ENCODE results near the gene CRELD2. TPM values are rescaled to one million over a fixed set of nuclear protein-coding genes. Genes with fewer than 3 reads are reported as not detected.

CRELD2 gene
- polyA plus RNA-seq, 2 of the 4 experiments (the other 2 are of a cell fraction) = 15.1 to 18.7 TPM

GRCh38 chr22:49970528-49971231, 52.2 kb downstream of the CRELD2 start (continued):
- TF ChIP-seq POLR2AphosphoS2 (conservative IDR thresholded peaks at IDR 0.05; ENCODE audit: low read length) = no peak

DNA sequence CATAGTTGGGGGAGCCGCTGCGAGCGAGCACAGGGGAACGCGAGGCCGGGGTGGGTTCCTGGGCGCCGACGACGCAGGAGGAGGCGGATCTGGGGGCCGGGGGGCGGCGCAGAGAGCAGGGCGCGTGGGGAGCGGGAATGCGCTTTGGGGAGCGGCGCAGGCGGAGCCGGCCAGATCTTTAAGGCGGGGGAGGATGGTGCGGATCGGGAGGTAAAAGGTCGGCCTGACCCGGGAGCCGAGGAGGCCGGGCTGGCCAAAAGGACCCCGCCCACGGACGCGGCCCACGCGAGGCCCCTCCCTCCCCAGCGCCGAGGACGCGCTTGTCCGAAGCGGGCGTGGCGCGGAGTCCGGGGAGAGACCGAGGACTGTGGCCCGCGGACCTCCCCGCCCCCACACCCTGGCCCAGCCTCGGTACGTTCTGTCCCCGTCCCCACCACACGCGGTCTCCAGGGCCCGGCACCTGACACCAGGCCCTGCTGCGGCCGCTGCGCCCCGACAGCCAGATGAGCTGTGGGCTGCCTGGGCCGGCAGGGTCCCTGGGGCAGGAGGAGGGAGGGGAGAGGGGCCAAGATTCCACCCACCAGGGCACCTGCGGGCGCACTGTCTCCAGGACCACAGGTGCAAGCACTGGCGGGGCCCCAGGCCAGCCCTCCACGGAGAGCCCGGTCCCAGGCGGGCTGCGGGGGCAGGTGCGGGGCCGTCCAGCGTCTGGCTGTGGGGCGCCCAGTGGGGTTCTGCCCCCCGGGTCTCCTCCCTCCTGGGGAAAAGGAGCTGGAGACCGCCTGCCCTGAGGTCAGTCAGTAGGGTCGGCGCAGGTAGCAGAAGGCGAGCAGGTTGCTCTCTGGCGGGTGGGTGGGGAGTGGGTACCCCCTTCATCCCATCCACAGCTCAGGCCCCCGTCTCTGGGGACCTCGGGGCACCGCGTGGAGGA, 53.1 kb downstream of the CRELD2 start:
- DNase-seq (ENCODE audit: low read depth in 1 of 2, low spot score in 1 of 2) (peak; percentile 33 to 84), ATAC-seq (peak; percentile 35 to 70), FAIRE-seq (no peak)
- 20% methylated on average over 3 of the region's 81 CpGs for WGBS (ENCODE audit: missing lambda C conversion rate)
- Histone ChIP-seq H3K27ac (peak overlapping the region; percentile 92 to 96), H3K4me1 (peaks cover 34% of the 10 kb centered on the region), H3K4me3 (peak overlapping the region; percentile 52), H3K4me2 (peak overlapping the region; percentile 89), H3K9me3 (no peaks in the 10 kb centered on the region)
- ChIA-PET POLR2A (interaction anchor here (0.5 to 2.1 kb wide), 3 partner anchors 10 to 59 kb away, joined by 3 to 13 read pairs (median 3); partner anchors contain the start of gene PIM3), CTCF (interaction anchor here (0.8 to 1.1 kb wide), 2 partner anchors 9 to 38 kb away, joined by 3 to 4 read pairs; no protein-coding TSS in a partner anchor)
- TF ChIP-seq EHMT2 (IDR thresholded peaks at IDR 0.05; ENCODE audit: low read depth) (no peak), RNF2 (IDR thresholded peaks at IDR 0.05; ENCODE audit: borderline replicate concordance, low read depth) (0 out of 2 replicates have a peak, but pooled peaks have one; percentile 16), CHD4 (IDR thresholded peaks at IDR 0.05; ENCODE audit: borderline replicate concordance) (no peak), KDM5A (IDR thresholded peaks at IDR 0.05) (no peak), POLR2A (IDR thresholded peaks at IDR 0.05; ENCODE audit: low read length) (0 out of 2 replicates have a peak, but pooled peaks have one; percentile 25), CHD2 (IDR thresholded peaks at IDR 0.05; ENCODE audit: low read length, partially characterized antibody) (no peak), JUN (IDR thresholded peaks at IDR 0.05) (peak; percentile 18 to 36; a peak in 1 of 5 replicates), TP53 (CRISPR knock-in tag; IDR thresholded peaks at IDR 0.05) (no peak), PHF8 (IDR thresholded peaks at IDR 0.05; ENCODE audit: borderline replicate concordance, low read depth) (0 out of 2 replicates have a peak, but pooled peaks have one; percentile 7)
- TF ChIP-seq, protein P1, sequence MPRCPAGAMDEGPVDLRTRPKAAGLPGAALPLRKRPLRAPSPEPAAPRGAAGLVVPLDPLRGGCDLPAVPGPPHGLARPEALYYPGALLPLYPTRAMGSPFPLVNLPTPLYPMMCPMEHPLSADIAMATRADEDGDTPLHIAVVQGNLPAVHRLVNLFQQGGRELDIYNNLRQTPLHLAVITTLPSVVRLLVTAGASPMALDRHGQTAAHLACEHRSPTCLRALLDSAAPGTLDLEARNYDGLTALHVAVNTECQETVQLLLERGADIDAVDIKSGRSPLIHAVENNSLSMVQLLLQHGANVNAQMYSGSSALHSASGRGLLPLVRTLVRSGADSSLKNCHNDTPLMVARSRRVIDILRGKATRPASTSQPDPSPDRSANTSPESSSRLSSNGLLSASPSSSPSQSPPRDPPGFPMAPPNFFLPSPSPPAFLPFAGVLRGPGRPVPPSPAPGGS (IDR thresholded peaks at IDR 0.05) = 0 out of 3 replicates have a peak, but pooled peaks have one; percentile 41
- TF ChIP-seq, protein P2, sequence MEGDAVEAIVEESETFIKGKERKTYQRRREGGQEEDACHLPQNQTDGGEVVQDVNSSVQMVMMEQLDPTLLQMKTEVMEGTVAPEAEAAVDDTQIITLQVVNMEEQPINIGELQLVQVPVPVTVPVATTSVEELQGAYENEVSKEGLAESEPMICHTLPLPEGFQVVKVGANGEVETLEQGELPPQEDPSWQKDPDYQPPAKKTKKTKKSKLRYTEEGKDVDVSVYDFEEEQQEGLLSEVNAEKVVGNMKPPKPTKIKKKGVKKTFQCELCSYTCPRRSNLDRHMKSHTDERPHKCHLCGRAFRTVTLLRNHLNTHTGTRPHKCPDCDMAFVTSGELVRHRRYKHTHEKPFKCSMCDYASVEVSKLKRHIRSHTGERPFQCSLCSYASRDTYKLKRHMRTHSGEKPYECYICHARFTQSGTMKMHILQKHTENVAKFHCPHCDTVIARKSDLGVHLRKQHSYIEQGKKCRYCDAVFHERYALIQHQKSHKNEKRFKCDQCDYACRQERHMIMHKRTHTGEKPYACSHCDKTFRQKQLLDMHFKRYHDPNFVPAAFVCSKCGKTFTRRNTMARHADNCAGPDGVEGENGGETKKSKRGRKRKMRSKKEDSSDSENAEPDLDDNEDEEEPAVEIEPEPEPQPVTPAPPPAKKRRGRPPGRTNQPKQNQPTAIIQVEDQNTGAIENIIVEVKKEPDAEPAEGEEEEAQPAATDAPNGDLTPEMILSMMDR (IDR thresholded peaks at IDR 0.05) = no peak
- TF ChIP-seq, protein P3, sequence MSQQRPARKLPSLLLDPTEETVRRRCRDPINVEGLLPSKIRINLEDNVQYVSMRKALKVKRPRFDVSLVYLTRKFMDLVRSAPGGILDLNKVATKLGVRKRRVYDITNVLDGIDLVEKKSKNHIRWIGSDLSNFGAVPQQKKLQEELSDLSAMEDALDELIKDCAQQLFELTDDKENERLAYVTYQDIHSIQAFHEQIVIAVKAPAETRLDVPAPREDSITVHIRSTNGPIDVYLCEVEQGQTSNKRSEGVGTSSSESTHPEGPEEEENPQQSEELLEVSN (IDR thresholded peaks at IDR 0.05; ENCODE audit: borderline replicate concordance, low read depth) = 0 out of 2 replicates have a peak, but pooled peaks have one; percentile 0

DNA sequence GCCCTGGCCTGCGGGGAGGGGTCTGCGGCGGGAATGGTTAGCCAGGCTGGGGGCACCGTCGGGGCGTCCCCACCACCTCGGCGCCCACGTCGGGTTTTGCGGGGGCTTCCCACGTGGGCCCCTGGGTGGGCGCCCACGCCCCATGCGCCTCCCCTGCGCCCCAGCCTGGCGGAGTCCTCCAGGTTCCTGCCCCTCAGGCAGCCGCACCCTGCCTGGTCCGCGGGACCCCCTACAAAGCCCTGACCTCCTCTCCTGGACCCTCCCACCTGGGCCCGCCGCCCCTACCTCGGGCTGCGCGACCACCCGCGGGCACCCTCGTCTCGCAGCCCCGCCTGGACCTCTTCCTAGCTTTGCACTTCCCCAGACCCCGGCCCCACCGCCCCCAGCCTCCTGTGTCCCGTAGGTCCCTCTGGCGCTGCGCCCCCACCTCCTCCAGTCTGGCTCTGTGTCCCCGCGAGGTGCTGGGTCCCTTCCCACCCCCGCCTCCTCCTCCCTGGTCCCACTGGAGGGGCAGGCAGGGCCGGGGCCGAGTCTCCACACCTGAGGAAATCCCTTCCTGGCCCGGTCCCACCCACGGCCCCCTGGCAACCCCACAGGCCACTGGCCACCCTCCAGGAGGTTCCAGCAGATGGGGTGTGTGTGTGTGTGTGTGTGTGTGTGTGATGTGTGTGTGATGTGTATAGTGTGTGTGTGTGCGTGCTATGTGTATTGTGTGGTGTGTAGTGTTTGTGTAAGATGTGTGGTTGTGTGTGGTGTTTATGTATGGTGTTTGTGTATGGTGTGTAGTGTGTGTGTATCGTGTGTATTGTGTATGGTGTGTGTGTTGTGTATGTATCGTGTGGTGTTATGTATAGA, 54.0 kb downstream of the CRELD2 start:
- CTCF ChIA-PET = no interaction called here

More for the DNA sequence above, 54.0 kb downstream of the CRELD2 start:
- ATAC-seq (no peak), DNase-seq (ENCODE audit: low read depth in 1 of 2, low spot score in 1 of 2) (no peak), FAIRE-seq (no peak)
- no peak for TF ChIP-seq KDM5A (IDR thresholded peaks at IDR 0.05)
- TF ChIP-seq ATOH8 (CRISPR knock-in tag; IDR thresholded peaks at IDR 0.05; ENCODE audit: low read depth) = no peak
- TF ChIP-seq, protein P4, sequence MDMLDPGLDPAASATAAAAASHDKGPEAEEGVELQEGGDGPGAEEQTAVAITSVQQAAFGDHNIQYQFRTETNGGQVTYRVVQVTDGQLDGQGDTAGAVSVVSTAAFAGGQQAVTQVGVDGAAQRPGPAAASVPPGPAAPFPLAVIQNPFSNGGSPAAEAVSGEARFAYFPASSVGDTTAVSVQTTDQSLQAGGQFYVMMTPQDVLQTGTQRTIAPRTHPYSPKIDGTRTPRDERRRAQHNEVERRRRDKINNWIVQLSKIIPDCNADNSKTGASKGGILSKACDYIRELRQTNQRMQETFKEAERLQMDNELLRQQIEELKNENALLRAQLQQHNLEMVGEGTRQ (IDR thresholded peaks at IDR 0.05) = no peak
- no peak for TF ChIP-seq ELK1 (IDR thresholded peaks at IDR 0.05; ENCODE audit: low read depth, low read length)
- no peak for TF ChIP-seq RAD21 (conservative IDR thresholded peaks at IDR 0.05 in 1 of 2, IDR thresholded peaks at IDR 0.05 in 1 of 2)
- no peak for TF ChIP-seq FOXS1 (CRISPR knock-in tag; IDR thresholded peaks at IDR 0.05)
- TF ChIP-seq PHF8 (IDR thresholded peaks at IDR 0.05; ENCODE audit: borderline replicate concordance, low read depth) = no peak
- TF ChIP-seq TFCP2L1 (CRISPR knock-in tag; IDR thresholded peaks at IDR 0.05) = no peak
- POLR2A ChIA-PET = interaction anchor here (0.5 to 2.1 kb wide), 3 partner anchors 11 to 58 kb away, joined by 3 to 13 read pairs (median 3); partner anchors contain the start of gene PIM3
- Histone ChIP-seq H3K9me3 (no peaks in the 10 kb centered on the region), H3K27ac (peak overlapping the region; percentile 92 to 96), H3K4me1 (peaks cover 34% of the 10 kb centered on the region), H3K4me2 (peak overlapping the region; percentile 89), H3K4me3 (peak overlapping the region; percentile 52)
- 85% methylated on average over 14 of the region's 45 CpGs for WGBS (ENCODE audit: missing lambda C conversion rate)

All from A549 (cell line).